Activated naive CD4-positive, alpha-beta T cell treated with anti-CD3 and anti-CD28 coated beads for 36 hours (primary cell): ENCODE results near the gene ATP23. TPM values are rescaled to one million over a fixed set of nuclear protein-coding genes. Genes with fewer than 3 reads are reported as not detected.

Experiments used
- CTCF ChIA-PET: fragments of 350-600 bp; sonication (Branson Sonifier 250); formaldehyde crosslinking; loops from one replicate; lab custom pipeline; 2021; ENCODE audit warnings: antibody characterized with exemption; lab: Charles Lee
- DNase-seq: peaks from one replicate; pipeline ENCODE4 v3.0.0-alpha.2; 2020
- H3K27ac Mint-ChIP-seq: one replicate; pipeline ENCODE4 v1.8.0; 2021; ENCODE audit warnings: mild to moderate bottlenecking, mixed read lengths
- H3K27me3 Mint-ChIP-seq: one replicate; pipeline ENCODE4 v1.8.0; 2021; ENCODE audit warnings: low read depth, mixed read lengths
- H3K36me3 Mint-ChIP-seq: one replicate; pipeline ENCODE4 v1.8.0; 2021; ENCODE audit warnings: low read depth, mixed read lengths
- H3K4me1 Mint-ChIP-seq: one replicate; pipeline ENCODE4 v1.8.0; 2021; ENCODE audit warnings: low read depth, mixed read lengths
- H3K4me3 Mint-ChIP-seq: one replicate; pipeline ENCODE4 v1.8.0; 2021; ENCODE audit warnings: mild to moderate bottlenecking, moderate library complexity, mixed read lengths
- H3K9me3 Mint-ChIP-seq: one replicate; pipeline ENCODE4 v1.8.0; 2021; ENCODE audit warnings: mixed read lengths
- intact Hi-C: fragments of 100-400 bp; cut with micrococcal nuclease; formaldehyde crosslinking; loops from one replicate; pipeline ENCODE4 v1.15.1; 2023
- total RNA-seq, 2 experiments: library from RNA; stranded (reverse); gene quantifications; one replicate each; pipeline ENCODE4 v1.2.3, GENCODE V29; 2021

The ATP23 gene
- 10 to 100 TPM; 11.3 to 11.9 TPM for total RNA-seq

DNA sequence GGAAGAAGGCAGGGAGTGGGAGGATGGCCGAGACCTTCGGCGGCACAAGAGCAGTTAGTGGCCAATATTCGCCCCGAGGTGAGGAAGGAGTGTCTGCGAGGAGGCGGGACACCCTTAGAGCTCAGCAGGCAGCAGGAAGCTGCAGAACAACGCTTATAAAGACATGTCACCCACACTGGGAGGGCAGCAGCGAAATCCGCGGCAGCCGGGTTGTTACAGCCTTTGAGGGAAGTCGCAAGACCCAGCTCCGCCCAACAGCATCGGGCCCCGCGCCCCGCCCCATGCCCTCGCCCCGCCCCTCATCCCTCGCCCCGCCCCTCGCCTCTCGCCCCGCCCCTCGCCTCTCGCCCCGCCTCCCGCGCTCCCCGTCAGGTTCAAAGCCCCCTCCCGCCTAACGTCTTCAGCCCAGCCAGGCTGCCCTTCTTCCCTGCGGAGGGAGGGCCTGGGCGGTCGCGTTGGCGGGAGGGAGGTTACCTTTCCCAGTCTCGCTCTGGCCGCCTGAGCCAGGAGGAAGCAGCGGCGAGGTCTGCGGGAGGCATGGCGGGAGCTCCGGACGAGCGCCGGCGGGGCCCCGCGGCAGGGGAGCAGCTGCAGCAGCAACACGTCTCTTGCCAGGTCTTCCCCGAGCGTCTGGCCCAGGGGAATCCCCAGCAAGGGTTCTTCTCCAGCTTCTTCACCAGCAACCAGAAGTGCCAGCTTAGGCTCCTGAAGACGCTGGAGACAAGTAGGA, at the start of gene ATP23:
Gene ATP23, plus strand, starts transcription at position 403 of the 730 bp plus-strand sequence. Its CDS starts 135 bp downstream, at position 538.
- Mint-ChIP-seq H3K36me3 (no peaks in the 10 kb centered on the region), H3K9me3 (no peaks in the 10 kb centered on the region), H3K27ac (peak within 1 kb of the TSS; percentile 96), H3K27me3 (no peaks in the 10 kb centered on the region), H3K4me3 (peak within 1 kb of the TSS; percentile 94), H3K4me1 (peaks cover 38% of the 10 kb centered on the region)
- intact Hi-C loops: loop anchor here (1.0 to 2.0 kb wide), 6 partner anchors 42 to 1655 kb away; partner anchors contain the start of genes CDK4, EEF1AKMT3, METTL1 and SLC16A7
- DNase-seq: peak; percentile 90
- CTCF ChIA-PET: interaction anchor here (0.7 kb wide), 2 partner anchors 99 to 175 kb away, joined by 3 read pairs; no protein-coding TSS in a partner anchor

GRCh38 chr12:57892232-57892972, 49.0 kb upstream of the ATP23 start:
- H3K36me3 Mint-ChIP-seq: no peaks in the 10 kb centered on the region
- CTCF ChIA-PET: interaction anchor here (1.2 kb wide), 1 partner anchor 12 kb away, joined by 3 read pairs; no protein-coding TSS in a partner anchor
- intact Hi-C loops: loop anchor here (10.0 kb wide), 1 partner anchor 348 kb away; the partner anchor contains the start of gene DCTN2

GRCh38 chr12:57893431-57894353, 47.7 kb upstream of the ATP23 start:
- intact Hi-C loops: loop anchor here (10.0 kb wide), 1 partner anchor 349 kb away; the partner anchor contains the start of gene DCTN2
- no peak overlapping the region for H3K4me3 Mint-ChIP-seq
- H3K36me3 Mint-ChIP-seq: no peaks in the 10 kb centered on the region
- DNase-seq: no peak
- CTCF ChIA-PET: interaction anchor here (0.7 to 16.1 kb wide), 11 partner anchors 7 to 111 kb away, joined by 3 to 255 read pairs (median 4); partner anchors contain the start of gene TSFM
- H3K4me1 Mint-ChIP-seq: peaks cover 50% of the 10 kb centered on the region
- H3K27ac Mint-ChIP-seq: no peak overlapping the region
- H3K27me3 Mint-ChIP-seq: no peaks in the 10 kb centered on the region
- no peaks in the 10 kb centered on the region for H3K9me3 Mint-ChIP-seq

More at GRCh38 chr12:57892232-57892972, 49.0 kb upstream of the ATP23 start:
- H3K4me1 Mint-ChIP-seq: peaks cover 46% of the 10 kb centered on the region
- no peaks in the 10 kb centered on the region for H3K9me3 Mint-ChIP-seq
- no peak overlapping the region for H3K4me3 Mint-ChIP-seq
- H3K27ac Mint-ChIP-seq: no peak overlapping the region
- DNase-seq: no peak
- no peaks in the 10 kb centered on the region for H3K27me3 Mint-ChIP-seq

DNA sequence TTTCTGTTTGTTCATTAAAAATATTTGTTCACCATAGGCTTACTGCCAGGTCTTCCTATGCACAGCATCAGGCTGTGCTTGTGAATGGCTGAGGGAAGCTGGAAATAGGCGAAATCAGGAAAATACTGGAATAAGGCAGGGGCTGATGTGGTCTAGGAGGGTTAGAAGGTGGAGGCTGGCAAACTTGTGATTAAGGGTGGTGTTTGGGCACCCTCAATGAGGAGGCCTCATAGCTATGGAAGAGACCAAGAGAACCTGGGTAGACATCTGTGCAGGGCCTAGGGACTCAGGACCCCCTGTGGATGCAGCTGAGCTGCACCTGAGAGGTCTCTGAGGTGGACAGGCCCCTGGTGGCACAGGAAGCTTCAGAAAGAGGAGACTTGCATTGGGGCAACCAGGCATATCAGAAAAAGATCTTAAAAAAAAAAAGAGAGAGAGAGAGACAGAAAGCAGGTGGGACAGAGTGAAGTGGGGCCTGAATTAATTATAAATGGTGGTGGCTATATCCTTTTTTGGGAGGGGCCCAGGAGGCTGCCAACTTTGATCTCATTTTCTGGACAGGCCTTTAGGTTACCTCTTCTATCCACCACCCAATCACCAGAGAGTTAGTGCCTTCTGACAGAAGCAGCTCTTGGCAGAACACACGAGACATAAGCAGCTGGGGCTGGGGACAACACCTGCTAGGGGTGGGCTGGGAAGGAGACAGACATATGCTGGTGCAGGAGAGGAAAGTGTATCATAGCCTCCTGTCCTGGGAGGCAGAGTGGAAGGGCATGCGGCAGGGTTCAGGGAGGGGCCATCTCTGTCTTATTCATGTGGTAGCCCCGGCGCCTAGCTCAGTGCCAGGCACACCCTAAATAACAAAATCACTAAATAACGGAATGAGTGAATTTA, 46.7 kb upstream of the ATP23 start:
- CTCF ChIA-PET: interaction anchor here (0.7 to 16.1 kb wide), 12 partner anchors 8 to 138 kb away, joined by 3 to 255 read pairs (median 6); no protein-coding TSS in a partner anchor

GRCh38 chr12:57895389-57896114, 45.8 kb upstream of the ATP23 start:
- Mint-ChIP-seq H3K27me3 (no peaks in the 10 kb centered on the region), H3K36me3 (no peaks in the 10 kb centered on the region), H3K27ac (no peak overlapping the region), H3K4me1 (peaks cover 63% of the 10 kb centered on the region), H3K9me3 (no peaks in the 10 kb centered on the region), H3K4me3 (peak overlapping the region; percentile 57)
- CTCF ChIA-PET: interaction anchor here (0.6 to 16.1 kb wide), 16 partner anchors 9 to 139 kb away, joined by 3 to 255 read pairs (median 6); no protein-coding TSS in a partner anchor
- intact Hi-C loops: loop anchor here (5.0 to 10.0 kb wide), 4 partner anchors 263 to 1702 kb away; partner anchors contain the start of genes B4GALNT1, DCTN2, GLI1 and INHBE
- DNase-seq: no peak

More for the DNA sequence above, 46.7 kb upstream of the ATP23 start:
- intact Hi-C loops: loop anchor here (5.0 to 10.0 kb wide), 4 partner anchors 262 to 1703 kb away; partner anchors contain the start of genes B4GALNT1, DCTN2, GLI1 and INHBE
- H3K27me3 Mint-ChIP-seq: no peaks in the 10 kb centered on the region
- no peaks in the 10 kb centered on the region for H3K9me3 Mint-ChIP-seq
- peak; percentile 29 for DNase-seq
- H3K36me3 Mint-ChIP-seq: no peaks in the 10 kb centered on the region
- H3K27ac Mint-ChIP-seq: no peak overlapping the region
- H3K4me3 Mint-ChIP-seq: no peak overlapping the region
- H3K4me1 Mint-ChIP-seq: peaks cover 54% of the 10 kb centered on the region

DNA sequence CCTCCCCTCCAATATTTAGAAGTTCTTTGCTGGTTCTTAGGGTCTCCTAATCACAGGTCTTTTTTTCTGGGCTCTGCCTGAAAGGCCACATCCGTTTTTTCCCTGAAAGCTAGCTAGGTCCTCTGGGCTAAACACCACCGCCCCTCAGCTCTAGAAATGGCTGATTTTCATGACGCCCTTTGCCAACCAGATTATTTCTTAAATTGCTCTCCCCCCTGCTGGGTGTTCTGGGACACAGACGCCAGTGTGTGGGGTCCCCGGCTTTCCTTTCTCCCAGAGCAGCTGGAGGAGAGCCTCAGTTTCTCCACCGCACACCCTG, 45.3 kb upstream of the ATP23 start:
- Mint-ChIP-seq H3K27me3 (no peaks in the 10 kb centered on the region), H3K36me3 (no peaks in the 10 kb centered on the region), H3K4me3 (peak overlapping the region; percentile 57), H3K9me3 (no peaks in the 10 kb centered on the region), H3K4me1 (peaks cover 65% of the 10 kb centered on the region), H3K27ac (no peak overlapping the region)
- intact Hi-C loops: loop anchor here (5.0 to 10.0 kb wide), 4 partner anchors 264 to 1701 kb away; partner anchors contain the start of genes B4GALNT1, DCTN2, GLI1 and INHBE
- no peak for DNase-seq
- CTCF ChIA-PET: interaction anchor here (0.7 to 16.1 kb wide), 13 partner anchors 9 to 140 kb away, joined by 3 to 255 read pairs (median 8); no protein-coding TSS in a partner anchor

GRCh38 chr12:57896434-57897201, 44.7 kb upstream of the ATP23 start:
- CTCF ChIA-PET: interaction anchor here (1.0 to 16.1 kb wide), 16 partner anchors 8 to 140 kb away, joined by 3 to 255 read pairs (median 7); no protein-coding TSS in a partner anchor
- H3K4me3 Mint-ChIP-seq: peak overlapping the region; percentile 72
- intact Hi-C loops: loop anchor here (5.0 to 10.0 kb wide), 4 partner anchors 264 to 1701 kb away; partner anchors contain the start of genes B4GALNT1, DCTN2, GLI1 and INHBE
- no peaks in the 10 kb centered on the region for H3K9me3 Mint-ChIP-seq
- no peaks in the 10 kb centered on the region for H3K27me3 Mint-ChIP-seq
- peaks cover 65% of the 10 kb centered on the region for H3K4me1 Mint-ChIP-seq
- peak; percentile 49 for DNase-seq
- peak overlapping the region; percentile 20 for H3K27ac Mint-ChIP-seq
- H3K36me3 Mint-ChIP-seq: no peaks in the 10 kb centered on the region

GRCh38 chr12:57897286-57897974, 43.9 kb upstream of the ATP23 start:
- intact Hi-C loops: loop anchor here (5.0 to 10.0 kb wide), 4 partner anchors 265 to 1700 kb away; partner anchors contain the start of genes B4GALNT1, DCTN2, GLI1 and INHBE
- Mint-ChIP-seq H3K9me3 (no peaks in the 10 kb centered on the region), H3K4me3 (peak overlapping the region; percentile 72), H3K36me3 (no peaks in the 10 kb centered on the region), H3K27me3 (no peaks in the 10 kb centered on the region), H3K27ac (peak overlapping the region; percentile 28), H3K4me1 (peaks cover 65% of the 10 kb centered on the region)
- DNase-seq: no peak
- CTCF ChIA-PET: interaction anchor here (1.0 to 16.1 kb wide), 13 partner anchors 7 to 141 kb away, joined by 3 to 255 read pairs (median 8); no protein-coding TSS in a partner anchor
